ENCODE measurements around the gene PCSK5. TPM values are rescaled to one million over a fixed set of nuclear protein-coding genes. Genes with fewer than 3 reads are reported as not detected.

PCSK5 gene
- polyA plus RNA-seq, 3 donors = 4.8 to 13.0 (median 7.1) TPM

DNA sequence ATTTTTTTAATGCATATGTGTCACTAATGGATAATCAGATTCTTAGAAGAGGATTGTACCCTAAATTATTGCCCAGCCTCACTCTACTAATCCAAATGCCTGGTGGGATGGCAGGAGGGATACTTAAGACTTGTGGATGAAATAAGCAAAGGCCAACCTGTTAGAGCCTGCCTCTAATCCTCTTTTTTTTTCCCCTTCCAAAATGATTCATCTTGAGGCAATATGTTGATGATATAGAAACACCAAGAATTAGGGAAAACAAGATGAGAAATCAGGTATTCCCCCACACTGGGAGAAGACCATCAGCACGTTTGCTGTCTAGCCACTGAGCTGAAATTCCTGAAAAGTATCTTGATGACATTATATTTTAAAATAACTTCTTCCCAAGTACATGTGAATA is 451.7 kb downstream of the PCSK5 start:
- WGBS (ENCODE audit: insufficient coverage) = no CpG with 5 or more reads among the region's 1 CpG
- no peak overlapping the region for H3K27ac Mint-ChIP-seq

DNA sequence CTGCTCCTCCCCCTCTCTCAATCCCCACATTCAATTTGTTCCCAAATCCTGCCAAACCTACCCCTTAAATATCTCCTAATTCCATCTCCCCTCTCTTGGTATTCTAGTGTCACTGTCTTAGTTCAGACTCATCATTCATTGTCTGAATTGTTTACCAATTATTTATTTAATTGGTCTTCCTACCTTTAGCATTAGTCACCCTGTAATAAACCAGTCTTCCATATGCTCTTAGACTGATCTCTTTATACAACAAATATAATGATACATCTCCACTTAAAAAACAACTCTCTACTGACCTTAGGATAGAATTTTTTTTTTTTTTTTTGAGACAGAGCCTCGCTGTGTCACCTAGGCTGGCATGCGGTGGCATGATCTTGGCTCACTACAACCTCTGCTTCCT is 452.4 kb downstream of the PCSK5 start:
- Histone ChIP-seq H3K4me1 (ENCODE audit: control insufficient read depth in 1 of 2, insufficient read depth in 2 of 2, low read length in 2 of 2) (no peaks in the 10 kb centered on the region), H3K36me3 (replicated peaks in 1 of 2; ENCODE audit: control insufficient read depth in 1 of 2, insufficient read depth in 2 of 2, low read length in 2 of 2) (no peaks in the 10 kb centered on the region), H3K4me2 (replicated peaks; ENCODE audit: extremely low read depth, low read length, poor library complexity, severe bottlenecking) (no peak overlapping the region), H3K79me2 (ENCODE audit: insufficient read depth, low read length) (no peaks in the 10 kb centered on the region), H3K9ac (ENCODE audit: insufficient read depth, low read length, poor library complexity, severe bottlenecking) (no peak overlapping the region), H3K9me3 (replicated peaks in 1 of 2; ENCODE audit: control insufficient read depth in 1 of 2, insufficient read depth in 1 of 2, low read length in 2 of 2) (peaks cover 0 to 8% of the 10 kb centered on the region in 2 donors), H2AFZ (ENCODE audit: insufficient read depth, low read depth, low read length, poor library complexity, severe bottlenecking) (no peak overlapping the region), H3K4me3 (replicated peaks in 1 of 3; ENCODE audit: low read depth in 2 of 3, low read length in 3 of 3) (no peak overlapping the region), H3K27me3 (ENCODE audit: control insufficient read depth in 2 of 2, insufficient read depth in 2 of 2, low read length in 2 of 2) (no peaks in the 10 kb centered on the region), H3K27ac (ENCODE audit: low read depth in 1 of 2, low read length in 2 of 2) (no peak overlapping the region), H4K20me1 (ENCODE audit: insufficient read depth, low read length) (no peaks in the 10 kb centered on the region)
- Mint-ChIP-seq H3K4me1 (no peaks in the 10 kb centered on the region), H3K36me3 (no peaks in the 10 kb centered on the region), H3K4me3 (no peak overlapping the region), H3K27ac (peak overlapping the region in 1 of 7 donors; percentile 6), H3K9me3 (peaks cover 0 to 10% (median 3%) of the 10 kb centered on the region in 7 donors), H3K27me3 (ENCODE audit: low read depth in 3 of 3) (no peaks in the 10 kb centered on the region)
- TF ChIP-seq, protein P1, sequence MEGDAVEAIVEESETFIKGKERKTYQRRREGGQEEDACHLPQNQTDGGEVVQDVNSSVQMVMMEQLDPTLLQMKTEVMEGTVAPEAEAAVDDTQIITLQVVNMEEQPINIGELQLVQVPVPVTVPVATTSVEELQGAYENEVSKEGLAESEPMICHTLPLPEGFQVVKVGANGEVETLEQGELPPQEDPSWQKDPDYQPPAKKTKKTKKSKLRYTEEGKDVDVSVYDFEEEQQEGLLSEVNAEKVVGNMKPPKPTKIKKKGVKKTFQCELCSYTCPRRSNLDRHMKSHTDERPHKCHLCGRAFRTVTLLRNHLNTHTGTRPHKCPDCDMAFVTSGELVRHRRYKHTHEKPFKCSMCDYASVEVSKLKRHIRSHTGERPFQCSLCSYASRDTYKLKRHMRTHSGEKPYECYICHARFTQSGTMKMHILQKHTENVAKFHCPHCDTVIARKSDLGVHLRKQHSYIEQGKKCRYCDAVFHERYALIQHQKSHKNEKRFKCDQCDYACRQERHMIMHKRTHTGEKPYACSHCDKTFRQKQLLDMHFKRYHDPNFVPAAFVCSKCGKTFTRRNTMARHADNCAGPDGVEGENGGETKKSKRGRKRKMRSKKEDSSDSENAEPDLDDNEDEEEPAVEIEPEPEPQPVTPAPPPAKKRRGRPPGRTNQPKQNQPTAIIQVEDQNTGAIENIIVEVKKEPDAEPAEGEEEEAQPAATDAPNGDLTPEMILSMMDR (IDR thresholded peaks at IDR 0.05) = no peak
- WGBS (ENCODE audit: insufficient coverage) = no CpG with 5 or more reads among the region's 2 CpGs
- intact Hi-C loops (cut with micrococcal nuclease) = no loop called here
- no peak for DNase-seq

More for the DNA sequence above, 451.7 kb downstream of the PCSK5 start:
- H3K4me3 ChIP-seq (replicated peaks in 1 of 3; ENCODE audit: low read depth in 2 of 3, low read length in 3 of 3) = no peak overlapping the region
- peaks cover 0 to 8% of the 10 kb centered on the region in 2 donors for H3K9me3 ChIP-seq (replicated peaks in 1 of 2; ENCODE audit: control insufficient read depth in 1 of 2, insufficient read depth in 1 of 2, low read length in 2 of 2)
- H3K36me3 ChIP-seq (replicated peaks in 1 of 2; ENCODE audit: control insufficient read depth in 1 of 2, insufficient read depth in 2 of 2, low read length in 2 of 2) = no peaks in the 10 kb centered on the region
- DNase-seq = no peak
- no peaks in the 10 kb centered on the region for H3K27me3 ChIP-seq (ENCODE audit: control insufficient read depth in 2 of 2, insufficient read depth in 2 of 2, low read length in 2 of 2)
- H3K9ac ChIP-seq (ENCODE audit: insufficient read depth, low read length, poor library complexity, severe bottlenecking) = no peak overlapping the region
- H3K9me3 Mint-ChIP-seq = peaks cover 0 to 10% (median 3%) of the 10 kb centered on the region in 7 donors
- TF ChIP-seq, protein P1 (IDR thresholded peaks at IDR 0.05) = no peak
- no peak overlapping the region for H3K4me3 Mint-ChIP-seq
- no peak overlapping the region for H2AFZ ChIP-seq (ENCODE audit: insufficient read depth, low read depth, low read length, poor library complexity, severe bottlenecking)
- H3K79me2 ChIP-seq (ENCODE audit: insufficient read depth, low read length) = no peaks in the 10 kb centered on the region
- no peaks in the 10 kb centered on the region for H3K4me1 ChIP-seq (ENCODE audit: control insufficient read depth in 1 of 2, insufficient read depth in 2 of 2, low read length in 2 of 2)
- intact Hi-C loops (cut with micrococcal nuclease) = no loop called here
- H3K27me3 Mint-ChIP-seq (ENCODE audit: low read depth in 3 of 3) = no peaks in the 10 kb centered on the region
- H4K20me1 ChIP-seq (ENCODE audit: insufficient read depth, low read length) = no peaks in the 10 kb centered on the region
- no peak overlapping the region for H3K4me2 ChIP-seq (replicated peaks; ENCODE audit: extremely low read depth, low read length, poor library complexity, severe bottlenecking)
- no peaks in the 10 kb centered on the region for H3K36me3 Mint-ChIP-seq
- H3K4me1 Mint-ChIP-seq = no peaks in the 10 kb centered on the region
- no peak overlapping the region for H3K27ac ChIP-seq (ENCODE audit: low read depth in 1 of 2, low read length in 2 of 2)
